SKM-1 treated with dmso at 0.1 percent for 144 hours (cell line): ENCODE results near the gene HERC2.

ENCODE experiments used
- DNase-seq: peaks from one replicate; lab custom pipeline; 2025; ENCODE audit not compliant: unreplicated experiment; lab: John Stamatoyannopoulos, UW

The HERC2 gene

DNA sequence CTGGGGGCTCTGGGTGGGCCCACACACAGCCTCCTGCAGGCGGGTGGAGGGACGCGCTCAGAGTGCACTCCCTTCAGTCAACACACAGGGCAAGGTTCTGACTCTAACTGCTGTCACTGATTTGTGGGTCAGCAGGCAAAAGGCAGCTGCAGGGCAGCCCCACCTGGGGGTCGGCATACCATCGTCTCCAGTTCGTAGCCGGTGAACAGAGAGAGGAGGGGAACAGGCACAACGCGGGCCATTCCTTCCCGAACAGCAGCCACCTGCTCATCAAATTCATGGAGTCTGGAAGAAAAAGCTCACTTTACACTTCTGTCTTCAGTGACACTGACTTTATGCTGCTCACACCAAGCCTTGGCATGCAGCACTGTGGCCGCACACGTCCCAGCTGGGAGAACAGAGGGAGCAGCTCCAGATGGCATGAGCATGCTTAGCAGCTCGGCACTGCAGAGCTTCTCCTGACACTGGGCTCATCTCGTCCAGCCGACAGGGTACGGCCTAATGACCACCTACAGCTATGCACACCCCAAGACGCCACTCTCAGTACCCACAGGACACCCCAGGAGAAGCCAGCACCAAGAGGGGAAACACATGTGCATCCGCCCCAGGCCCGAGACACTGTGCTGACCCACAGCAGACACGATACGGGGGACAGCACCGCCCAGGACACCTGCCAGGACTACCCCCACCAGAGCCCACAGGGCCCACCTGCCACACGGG is 208.4 kb downstream of the HERC2 start:
- no peak for DNase-seq

DNA sequence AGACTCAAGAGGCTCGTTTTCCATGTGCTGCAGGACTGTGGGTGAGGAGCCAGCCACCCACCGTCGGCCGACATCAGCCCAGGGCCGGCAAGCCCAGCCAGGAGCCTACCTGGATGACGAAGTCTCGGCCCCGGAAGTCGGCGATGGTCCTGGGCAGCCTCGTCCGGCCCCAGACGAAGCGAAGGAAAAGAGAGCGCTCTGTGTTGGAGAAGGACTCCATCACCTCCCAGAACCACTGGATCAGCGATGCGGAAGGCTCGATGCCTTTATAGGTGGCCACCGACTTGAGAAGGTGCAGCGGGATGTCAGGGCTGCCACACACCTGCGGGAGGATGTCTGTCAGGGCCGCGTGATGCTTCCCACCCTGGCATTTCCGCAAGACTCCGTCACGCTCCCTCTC is 209.0 kb downstream of the HERC2 start:
- no peak for DNase-seq

DNA sequence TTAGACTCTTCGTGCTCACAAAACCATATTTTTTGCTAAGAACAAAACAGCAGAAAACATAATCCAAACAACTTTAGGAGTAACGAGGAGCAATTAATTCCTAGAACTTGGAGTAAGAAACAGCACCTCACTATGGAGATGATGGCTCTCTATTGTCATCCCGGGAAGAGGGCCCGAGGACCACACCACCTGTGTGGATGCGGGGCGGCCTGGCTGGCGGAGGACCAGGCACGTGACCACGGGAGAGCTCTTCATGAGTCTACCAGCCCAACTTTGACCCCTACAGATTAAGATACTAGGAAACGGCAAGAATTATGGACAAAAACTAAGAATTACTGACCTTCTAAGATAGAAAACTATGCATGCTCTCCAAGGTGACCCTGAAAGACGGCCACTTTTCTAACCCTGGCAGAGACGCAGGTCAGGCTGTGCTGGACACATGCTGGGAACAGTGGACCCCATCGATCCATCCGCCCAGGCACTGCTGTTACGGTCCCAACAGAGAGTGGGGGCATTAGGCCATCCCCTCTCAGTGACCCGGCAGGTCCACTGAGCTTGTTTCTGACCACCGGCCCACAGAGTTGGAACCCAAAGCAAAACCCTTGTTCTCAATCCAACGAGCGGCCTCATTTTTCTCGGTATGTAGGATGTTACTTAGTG is 209.7 kb downstream of the HERC2 start:
- no peak for DNase-seq

DNA sequence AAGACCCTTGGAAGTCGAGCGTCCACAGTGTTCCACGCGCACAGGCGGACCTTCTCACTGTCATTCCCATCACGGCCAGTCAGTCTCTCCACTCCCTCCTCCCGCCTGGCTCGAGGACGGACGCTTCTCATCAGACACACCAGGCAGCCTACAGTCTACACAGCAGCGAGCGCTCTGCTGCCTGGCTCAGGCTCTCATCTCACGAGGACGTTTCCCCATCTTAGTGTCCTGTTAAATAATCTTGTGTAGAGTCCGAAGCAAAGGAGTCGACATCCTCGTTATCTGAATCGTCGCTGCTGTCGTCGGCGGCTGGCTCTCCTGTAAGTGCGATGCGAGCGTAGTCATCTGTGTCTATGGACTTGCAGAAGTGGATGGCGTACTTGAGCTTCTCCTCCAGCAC is 210.4 kb downstream of the HERC2 start:
- DNase-seq: no peak

DNA sequence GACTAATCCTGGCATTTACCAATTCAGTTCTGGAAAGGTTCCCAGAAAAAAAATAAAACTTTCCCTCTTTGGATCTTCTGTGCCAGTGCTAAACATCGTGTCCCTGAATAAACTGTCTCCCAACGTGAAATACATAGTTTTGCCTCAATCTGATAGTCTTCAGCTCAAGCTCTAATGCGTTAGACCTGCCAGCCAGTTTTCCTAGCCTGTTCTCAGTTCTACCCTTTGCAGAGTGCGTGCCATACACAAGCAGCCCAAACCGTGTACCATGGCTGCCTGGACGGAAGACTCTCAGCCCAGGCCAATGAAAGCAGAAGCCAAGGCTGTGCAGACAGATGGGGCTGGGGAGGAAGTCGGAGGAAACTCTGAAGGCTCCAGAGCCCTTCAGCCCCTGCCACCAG is 211.5 kb downstream of the HERC2 start:
- no peak for DNase-seq

DNA sequence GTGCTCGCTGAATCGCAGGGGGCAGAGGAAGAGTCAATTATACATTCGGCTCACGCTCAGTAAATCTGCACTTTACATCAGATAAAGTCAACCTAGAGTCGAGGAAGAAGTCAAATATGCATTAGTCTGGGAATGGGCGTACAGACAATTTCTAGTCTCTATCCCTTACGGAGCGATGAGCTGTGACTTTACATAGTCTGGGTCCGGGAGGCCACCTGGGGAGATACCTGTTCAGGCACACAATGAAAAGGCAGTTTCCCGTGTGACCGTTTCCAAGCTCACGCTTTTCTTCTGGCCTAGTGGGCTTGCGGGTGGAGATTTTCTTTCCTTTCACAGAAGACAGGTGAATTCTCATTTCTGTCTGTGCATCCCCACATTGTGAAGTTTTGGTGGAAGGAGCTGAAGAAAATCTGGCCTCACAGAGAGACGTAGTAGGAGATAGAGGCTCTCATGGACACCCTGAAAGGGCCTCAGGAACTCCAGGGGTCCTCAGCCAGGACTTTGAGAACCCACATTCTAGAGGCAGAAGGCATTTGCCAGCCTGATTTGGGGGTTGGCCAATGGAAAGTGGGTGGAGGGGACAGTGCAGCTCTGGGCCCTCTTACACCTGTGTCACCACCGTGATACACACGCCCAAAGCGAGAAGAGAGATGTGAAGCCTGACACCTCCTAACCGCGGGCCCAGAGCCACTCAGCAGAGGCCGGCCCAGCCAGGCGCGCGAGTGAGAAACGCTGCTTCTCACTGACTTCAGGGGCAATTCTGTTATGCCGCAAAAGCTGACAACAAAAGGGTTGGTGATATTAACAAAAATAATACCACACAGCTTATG is 212.1 kb downstream of the HERC2 start:
- no peak for DNase-seq

DNA sequence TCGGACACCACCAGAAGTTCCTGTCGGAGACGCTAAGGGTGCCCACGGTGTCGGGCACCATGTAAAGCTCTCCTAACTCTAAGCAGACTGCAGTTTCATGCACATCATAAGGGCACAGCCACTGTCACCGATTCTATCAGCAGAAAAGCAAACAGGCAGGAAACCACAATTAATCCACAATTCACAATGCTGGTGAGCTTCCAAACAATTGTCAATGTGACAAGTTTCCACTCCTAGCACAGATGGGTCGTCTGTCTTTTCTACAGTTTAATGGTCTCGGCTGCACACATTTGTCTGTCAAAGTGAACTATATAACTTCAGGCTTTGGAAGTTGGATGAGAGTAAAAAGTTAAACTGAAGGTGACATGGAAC is 214.1 kb downstream of the HERC2 start:
- no peak for DNase-seq

DNA sequence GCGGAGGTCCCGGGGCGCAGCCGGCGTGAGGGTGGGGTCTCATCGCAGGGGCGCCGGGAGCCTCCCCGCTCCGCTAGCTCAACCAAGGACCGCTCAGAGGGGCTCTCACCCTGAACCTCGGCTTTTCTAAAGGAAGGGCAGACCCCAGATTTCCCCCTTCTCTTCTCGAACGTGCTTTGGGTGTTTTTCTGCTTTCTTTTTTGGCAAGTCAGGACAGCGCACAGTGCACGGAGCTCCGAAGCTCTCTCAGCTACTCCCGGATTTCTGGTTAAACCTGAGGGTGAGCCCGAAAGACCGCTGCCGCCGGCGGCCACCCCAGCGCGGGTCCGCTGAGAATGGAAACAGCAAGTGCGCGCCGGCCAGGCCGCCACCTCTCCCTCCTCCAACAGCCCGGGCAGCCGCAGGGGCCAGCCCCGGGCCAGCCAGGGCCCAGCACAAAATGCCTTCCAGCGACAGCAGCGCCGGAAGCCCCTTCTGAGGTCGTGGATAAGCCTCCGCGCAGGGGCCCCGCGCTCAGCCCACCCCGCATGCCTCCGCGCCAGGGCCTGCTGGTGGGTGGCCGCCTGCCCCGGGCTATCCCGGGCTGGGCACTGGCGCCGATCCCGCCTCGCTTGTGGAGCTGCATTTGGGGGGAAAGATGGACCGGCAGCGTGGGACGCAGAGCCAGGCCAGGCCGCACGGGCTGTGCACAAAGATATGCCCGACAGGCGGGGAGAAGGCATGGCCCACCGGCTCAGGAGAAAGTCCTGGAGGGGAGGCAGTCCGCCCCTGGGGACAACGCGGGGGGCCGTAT is 214.7 kb downstream of the HERC2 start:
- no peak for DNase-seq

DNA sequence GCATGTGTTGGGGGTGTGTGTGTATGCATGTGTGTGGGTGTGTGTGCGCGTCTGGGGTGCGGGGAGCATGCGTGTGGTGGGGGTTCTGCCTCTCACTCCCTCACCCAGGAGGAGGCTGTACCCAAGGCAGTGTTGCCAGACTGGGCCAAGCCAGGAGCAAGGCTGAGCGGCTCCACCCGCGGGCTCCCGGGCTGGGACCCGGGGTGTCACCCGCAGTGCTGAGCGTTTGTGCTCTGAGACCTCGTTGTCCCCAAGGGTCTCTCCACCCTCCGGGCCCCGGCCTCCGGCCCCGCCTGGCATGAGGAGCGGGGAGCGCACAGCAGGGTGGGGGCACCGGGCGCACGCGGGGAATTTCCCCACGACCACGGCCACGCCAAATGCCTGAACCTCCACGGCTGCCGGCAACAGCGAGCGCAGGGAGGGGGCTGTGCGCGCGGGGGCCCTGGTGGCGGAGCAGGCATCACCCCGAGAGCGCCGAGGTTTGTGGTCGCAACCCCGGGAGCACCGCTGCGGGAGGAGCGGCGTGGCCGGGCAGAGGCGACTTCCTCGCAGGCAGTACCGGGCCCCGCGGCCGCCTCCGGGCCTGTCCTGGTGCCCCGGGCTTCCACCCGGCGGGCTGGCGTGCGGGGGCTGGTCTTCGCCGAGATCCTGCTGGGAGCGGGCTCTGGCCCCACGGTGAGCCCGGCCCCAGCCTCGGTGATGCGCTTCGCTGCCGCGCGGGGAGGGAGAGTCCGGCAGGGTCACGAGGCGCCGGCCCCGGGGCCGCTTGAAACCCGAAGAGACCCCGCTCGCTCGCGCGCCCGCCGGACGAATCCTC is 215.5 kb downstream of the HERC2 start:
- no peak for DNase-seq

DNA sequence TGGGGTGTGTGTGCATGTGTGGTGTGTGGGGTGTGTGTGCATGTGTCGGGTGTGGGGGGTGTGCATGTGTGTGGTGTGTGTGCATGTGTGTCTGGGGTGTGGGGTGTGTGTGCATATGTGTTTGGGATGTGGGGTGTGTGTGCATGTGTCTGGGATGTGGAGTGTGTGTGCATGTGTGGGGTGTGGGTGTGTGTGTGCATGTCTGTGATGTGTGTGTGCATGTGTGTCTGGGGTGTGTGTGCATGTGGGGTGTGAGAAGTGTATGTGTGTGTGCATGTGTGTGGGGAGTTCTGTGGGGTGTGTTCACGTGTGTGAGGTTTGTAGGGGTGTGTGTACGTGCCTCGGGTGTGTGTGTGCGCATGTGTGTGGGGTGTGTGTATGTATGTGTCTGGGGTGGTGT is 216.2 kb downstream of the HERC2 start:
- DNase-seq: no peak

DNA sequence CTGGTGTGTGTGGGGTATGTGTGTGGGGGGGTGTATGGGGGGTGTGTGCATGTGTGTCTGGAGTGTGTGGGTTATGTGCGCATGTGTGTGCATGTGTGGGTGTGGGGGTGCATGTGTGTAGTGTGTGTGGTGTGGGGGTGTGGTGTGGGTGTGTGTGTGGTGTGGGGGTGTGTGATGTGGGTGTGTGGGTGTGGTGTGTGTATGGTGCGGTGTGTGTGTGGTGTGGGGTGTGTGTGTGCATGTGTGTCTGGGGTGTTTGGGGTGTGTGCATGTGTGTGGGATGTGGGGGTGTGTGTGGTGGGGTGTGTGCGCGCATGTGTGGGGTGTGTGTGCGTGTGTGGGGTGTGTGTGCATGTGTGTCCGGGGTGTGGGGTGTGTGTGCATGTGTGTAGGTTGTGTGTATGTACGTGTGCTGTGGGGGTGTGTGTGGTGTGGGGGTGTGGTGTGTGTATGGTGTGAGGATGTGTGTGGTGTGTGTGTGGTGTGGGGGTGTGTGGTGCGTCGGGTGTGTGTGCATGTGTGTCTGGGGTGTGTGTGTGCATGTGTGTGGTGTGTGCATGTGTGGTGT is 216.7 kb downstream of the HERC2 start:
- no peak for DNase-seq

DNA sequence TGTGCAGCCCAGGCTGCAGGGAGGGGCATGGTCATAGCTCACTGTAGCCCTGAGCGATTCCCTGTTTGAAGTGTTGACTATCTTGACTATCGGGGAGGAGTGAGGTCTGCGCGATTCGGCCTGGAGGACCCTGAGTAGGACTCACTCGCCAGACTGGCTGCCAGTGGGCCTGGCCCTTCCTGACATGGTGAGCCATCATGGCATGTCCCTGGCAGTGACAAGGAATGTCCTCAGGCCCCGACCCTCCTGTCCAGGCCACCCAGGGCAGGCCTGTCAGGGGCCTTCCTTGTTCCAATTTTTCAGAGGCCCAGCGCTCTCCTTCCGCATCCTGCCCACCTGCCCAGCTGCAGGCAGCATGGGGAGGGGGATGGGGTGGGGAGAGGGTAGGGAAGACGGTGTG is 217.7 kb downstream of the HERC2 start:
- DNase-seq: no peak

DNA sequence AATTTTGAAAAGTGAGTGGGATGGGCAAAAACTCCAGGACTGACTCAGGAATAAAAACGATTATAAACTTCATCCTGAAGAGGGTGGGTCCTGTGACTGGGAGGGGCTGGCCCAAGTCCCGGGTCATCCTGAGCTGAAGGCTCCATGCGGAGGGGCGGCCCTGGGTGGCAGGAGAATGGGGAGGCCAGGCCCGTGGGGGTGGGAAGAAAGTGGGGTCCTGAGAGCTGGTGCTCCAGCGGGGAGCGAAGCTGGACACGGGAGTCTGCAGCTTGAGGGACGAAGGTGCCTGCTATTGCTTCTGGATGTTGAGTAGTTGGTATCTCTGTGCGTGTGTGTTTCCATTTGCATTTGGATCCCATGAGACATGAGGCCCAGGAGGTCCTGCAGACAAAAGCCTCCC is 218.1 kb downstream of the HERC2 start:
- no peak for DNase-seq

DNA sequence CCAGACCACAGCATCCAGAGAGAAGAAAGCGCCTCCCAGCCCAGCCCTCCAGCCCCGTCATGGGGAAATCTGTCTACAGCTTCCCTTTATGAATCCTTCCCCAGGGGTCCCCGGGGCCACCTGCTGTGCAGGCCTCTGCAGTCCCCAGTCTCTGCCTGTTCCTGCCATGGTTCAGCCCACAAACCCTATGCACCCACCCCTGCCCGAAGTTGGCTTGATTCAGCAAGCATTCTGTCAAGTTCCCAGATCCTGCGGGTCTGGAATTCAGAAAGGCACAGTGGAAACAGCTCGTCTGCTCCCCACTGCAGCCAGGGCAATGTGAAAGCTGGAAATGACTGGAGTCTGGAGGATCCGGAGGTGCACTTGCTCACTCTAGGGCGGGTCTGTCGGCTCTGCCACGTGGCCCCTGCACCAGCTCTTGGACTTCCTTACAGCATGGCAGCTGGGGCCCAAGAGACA is 220.0 kb downstream of the HERC2 start:
- DNase-seq: no peak

DNA sequence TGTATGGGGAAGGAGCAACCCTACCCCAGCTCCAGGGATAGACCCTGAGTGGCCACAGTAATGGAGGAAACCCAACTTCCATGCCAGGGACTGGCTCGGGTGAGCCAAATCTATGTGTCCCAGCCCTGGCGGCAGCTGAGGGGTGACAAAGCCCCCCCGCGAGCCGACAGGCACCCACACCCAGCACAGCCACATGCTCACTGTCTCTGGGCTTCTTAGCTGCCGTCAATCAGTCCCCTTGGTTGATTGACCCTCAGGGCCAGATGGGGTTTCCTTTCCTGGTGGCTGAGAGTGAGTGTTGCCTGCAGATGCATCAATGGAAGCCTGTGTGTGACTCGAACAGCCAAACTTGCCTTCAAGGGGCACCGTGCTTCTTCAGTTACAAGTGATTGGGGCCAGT is 220.8 kb downstream of the HERC2 start:
- DNase-seq: no peak

DNA sequence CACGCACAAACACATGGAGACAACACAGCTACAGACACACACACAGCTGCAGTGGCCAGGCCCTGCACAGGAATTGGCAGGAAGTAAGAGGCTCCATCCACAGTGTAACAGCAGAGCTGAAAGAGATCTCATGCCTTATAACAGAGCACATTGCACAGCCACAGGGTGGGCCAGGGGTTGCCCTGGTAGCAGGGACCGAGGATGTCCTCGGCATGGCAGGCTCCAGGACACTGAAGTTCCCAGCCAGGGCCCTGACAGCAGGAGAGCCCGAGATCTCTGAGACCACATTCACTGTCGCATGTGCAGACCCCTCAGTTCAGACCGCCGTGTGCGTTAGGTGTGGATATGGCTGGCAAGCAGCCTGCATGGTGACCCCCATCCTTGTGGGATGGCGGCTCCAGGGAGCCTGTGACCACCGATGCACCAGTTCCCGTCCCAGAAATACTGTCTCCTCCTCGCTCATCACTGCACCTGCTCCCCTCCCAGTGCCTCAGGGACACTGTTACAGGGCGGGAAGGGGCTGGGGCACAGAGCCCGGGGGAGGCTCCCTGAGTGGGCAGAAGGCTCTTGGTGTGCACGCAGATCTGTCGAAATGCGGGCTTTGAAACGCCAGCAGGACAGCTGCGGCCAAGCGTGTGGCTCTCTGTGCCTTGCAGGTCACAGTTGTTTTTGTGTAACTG is 221.3 kb downstream of the HERC2 start:
- no peak for DNase-seq

DNA sequence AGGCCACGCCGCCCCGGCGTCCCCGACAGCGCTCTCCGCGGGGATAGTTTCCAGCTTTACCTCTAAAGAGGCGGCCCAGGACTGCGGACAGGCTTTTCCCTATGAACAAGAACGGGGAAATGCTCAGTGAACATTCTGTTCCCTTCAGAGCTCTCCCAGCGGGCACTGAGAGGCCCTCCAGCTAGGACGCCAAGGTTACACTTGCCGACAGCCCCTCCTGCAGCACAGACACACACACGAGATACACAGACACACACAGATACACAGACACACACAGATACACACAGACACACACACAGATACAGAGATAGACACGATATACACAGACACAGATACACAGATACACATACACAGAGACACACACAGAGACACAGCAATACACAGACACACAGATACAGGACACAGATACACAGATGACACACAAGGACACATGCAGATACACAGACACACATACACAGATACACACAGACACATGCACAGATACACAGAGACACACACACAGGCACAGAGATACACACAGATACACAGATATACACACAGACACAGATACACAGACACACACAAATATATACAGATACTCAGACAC is 222.3 kb downstream of the HERC2 start:
- no peak for DNase-seq

DNA sequence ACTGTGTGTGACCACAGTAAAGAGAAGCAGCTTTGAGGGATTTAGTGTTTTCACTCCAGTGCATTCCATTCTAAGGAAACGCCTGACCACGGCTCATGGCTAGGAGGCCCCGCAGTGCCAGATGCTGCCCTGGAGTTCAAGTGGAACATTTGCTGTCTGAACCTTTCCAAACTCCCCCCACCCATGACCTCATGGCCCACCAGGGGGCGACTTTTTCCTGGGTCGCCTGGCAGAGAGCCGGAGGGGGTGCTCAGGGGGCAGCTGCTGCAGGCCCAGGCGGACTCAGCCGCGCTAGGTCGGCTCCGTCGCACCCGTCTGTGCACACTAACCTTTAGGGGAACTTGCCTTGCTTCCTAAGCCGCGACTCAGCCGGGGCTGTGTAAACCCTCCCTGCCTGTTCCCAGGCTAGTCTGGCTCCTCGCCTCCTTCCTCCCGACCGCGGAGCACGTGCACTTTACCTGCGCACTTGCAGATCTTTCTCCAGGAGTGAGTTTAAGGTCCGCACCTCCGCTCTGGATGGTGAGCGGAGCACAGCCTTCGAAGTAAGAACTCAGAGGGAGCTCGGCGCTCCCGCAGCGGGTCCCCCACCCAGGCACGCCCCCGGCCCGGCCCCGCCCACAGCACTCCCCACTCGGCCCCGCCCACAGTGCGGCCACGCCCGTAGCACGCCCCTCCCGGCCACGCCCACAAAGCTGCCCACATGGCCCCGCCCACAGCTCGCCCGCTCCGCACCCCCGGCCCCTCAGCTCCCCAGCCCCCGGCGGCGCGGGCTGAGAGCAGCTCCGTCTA is 223.0 kb downstream of the HERC2 start, which contains the start of gene OCA2:
OCA2 (minus strand) TSS at position 550 of the 789 bp plus-strand sequence. CDS start 17,441 bp downstream, outside the sequence.
- DNase-seq: peak; percentile 60
